Activated CD4-positive, alpha-beta T cell treated with anti-CD3 and anti-CD28 coated beads for 48 hours (primary cell): ENCODE results near the gene FAT3.

Source experiments
- DNase-seq: peaks from one replicate; pipeline ENCODE4 v3.0.0-alpha.2; 2020

The FAT3 gene

GRCh38 chr11:92227959-92228935 is 3.6 kb downstream of the FAT3 start:
- DNase-seq: no peak

- no peak for DNase-seq
Measured at GRCh38 chr11:92236856-92237255, 12.2 kb downstream of the FAT3 start.

- DNase-seq: no peak
Measured at GRCh38 chr11:92240916-92241315, 16.3 kb downstream of the FAT3 start.

GRCh38 chr11:92245700-92246271 is 21.2 kb downstream of the FAT3 start:
- no peak for DNase-seq

- no peak for DNase-seq
Measured at GRCh38 chr11:92246630-92247029, 22.0 kb downstream of the FAT3 start.

- no peak for DNase-seq
Measured at GRCh38 chr11:92249156-92249753, 24.6 kb downstream of the FAT3 start.

- DNase-seq: no peak
Measured at GRCh38 chr11:92251980-92252379, 27.4 kb downstream of the FAT3 start.

- DNase-seq: no peak
Measured at GRCh38 chr11:92253421-92253820, 28.8 kb downstream of the FAT3 start.

- DNase-seq: no peak
Measured at GRCh38 chr11:92253945-92254344, 29.3 kb downstream of the FAT3 start.

GRCh38 chr11:92257536-92257935 is 32.9 kb downstream of the FAT3 start:
- no peak for DNase-seq

- no peak for DNase-seq
Measured at GRCh38 chr11:92259861-92260260, 35.2 kb downstream of the FAT3 start.

- DNase-seq: no peak
Measured at GRCh38 chr11:92264350-92264749, 39.7 kb downstream of the FAT3 start.

GRCh38 chr11:92266806-92267205 is 42.2 kb downstream of the FAT3 start:
- DNase-seq: no peak

GRCh38 chr11:92267278-92267677 is 42.7 kb downstream of the FAT3 start:
- DNase-seq: no peak

- no peak for DNase-seq
Measured at GRCh38 chr11:92267968-92268367, 43.4 kb downstream of the FAT3 start.

GRCh38 chr11:92268546-92268945 is 43.9 kb downstream of the FAT3 start:
- no peak for DNase-seq

- no peak for DNase-seq
Measured at GRCh38 chr11:92269021-92269420, 44.4 kb downstream of the FAT3 start.

- no peak for DNase-seq
Measured at GRCh38 chr11:92269841-92270240, 45.2 kb downstream of the FAT3 start.

- DNase-seq: no peak
Measured at GRCh38 chr11:92272651-92273050, 48.0 kb downstream of the FAT3 start.
